CD4-positive, alpha-beta T cell (primary cell): ENCODE data around the gene DHRS1. TPM values are rescaled to one million over a fixed set of nuclear protein-coding genes. Genes with fewer than 3 reads are reported as not detected.
A peak's percentile ranks its signal among the peaks of the same experiment; 100 is the strongest.
"Not testable (repeated sequence)": the region's sequence is repeated elsewhere in the genome, so short reads cannot be mapped to it uniquely, and the experiment has no call there.

Experiments
- ATAC-seq: fragments of 200-7000 bp; cut with Tn5 transposase; one replicate; pipeline ENCODE4 v1.10.0; 2022; ENCODE audit warnings: mild to moderate bottlenecking; ENCODE audit not compliant: poor library complexity
- CTCF ChIA-PET: fragments of 350-600 bp; sonication (Branson Sonifier 250); formaldehyde crosslinking; loops from one replicate; lab custom pipeline; 2021; ENCODE audit warnings: antibody characterized with exemption, inconsistent platforms; lab: Charles Lee
- POLR2A ChIA-PET: fragments of 350-600 bp; sonication (Branson Sonifier 250); formaldehyde crosslinking; loops from one replicate; lab custom pipeline; 2021; ENCODE audit warnings: antibody characterized with exemption, inconsistent platforms; lab: Charles Lee
- DNase-seq, 14 experiments: peaks; one replicate each; pipeline ENCODE4 v3.0.0-alpha.2; 2013 to 2020; ENCODE audit warnings: mixed read lengths in 2 of 14
- H3K27ac ChIP-seq, 2 donors: one replicate each; pipeline versions ENCODE4 v1.5.1 to v1.7.0; 2013; ENCODE audit warnings: low read length in 2 of 2, low read depth in 1 of 2, mild to moderate bottlenecking in 1 of 2
- H3K27me3 ChIP-seq, 2 experiments: 1 replicate in 1 of 2; 2 replicates in 1 of 2; pipeline versions ENCODE4 v1.6.1 to v1.7.0; 2013; ENCODE audit warnings: low read length in 2 of 2, control low read depth in 1 of 2, mild to moderate bottlenecking in 1 of 2, moderate library complexity in 1 of 2; ENCODE audit not compliant: insufficient read depth in 2 of 2, control insufficient read depth in 1 of 2
- H3K36me3 ChIP-seq: one replicate; pipeline ENCODE4 v1.6.1; 2013; ENCODE audit warnings: low read length, control low read depth; ENCODE audit not compliant: insufficient read depth
- H3K4me1 ChIP-seq: one replicate; pipeline ENCODE4 v1.6.1; 2013; ENCODE audit warnings: low read length, control low read depth; ENCODE audit not compliant: insufficient read depth
- H3K4me3 ChIP-seq: one replicate; pipeline ENCODE4 v1.5.1; 2013; ENCODE audit warnings: mild to moderate bottlenecking, low read length, moderate library complexity
- H3K9me3 ChIP-seq, 2 experiments: 1 replicate in 1 of 2; 2 replicates in 1 of 2; pipeline versions ENCODE4 v1.6.1 to v1.7.0; 2013; ENCODE audit warnings: low read length in 2 of 2, mild to moderate bottlenecking in 2 of 2, control low read depth in 1 of 2, moderate library complexity in 1 of 2; ENCODE audit not compliant: control insufficient read depth in 1 of 2, insufficient read depth in 1 of 2
- H3K27ac Mint-ChIP-seq: one replicate; pipeline ENCODE4 v1.8.0; 2020; ENCODE audit warnings: mixed read lengths
- H3K27me3 Mint-ChIP-seq: one replicate; pipeline ENCODE4 v1.8.0; 2021; ENCODE audit warnings: mixed read lengths
- H3K36me3 Mint-ChIP-seq: one replicate; pipeline ENCODE4 v1.8.0; 2021; ENCODE audit warnings: low read depth, mixed read lengths
- H3K4me1 Mint-ChIP-seq: one replicate; pipeline ENCODE4 v1.8.0; 2021; ENCODE audit warnings: low read depth, mixed read lengths
- H3K4me3 Mint-ChIP-seq: one replicate; pipeline ENCODE4 v1.8.0; 2020; ENCODE audit warnings: mild to moderate bottlenecking, mixed read lengths
- H3K9me3 Mint-ChIP-seq: one replicate; pipeline ENCODE4 v1.8.0; 2020; ENCODE audit warnings: mixed read lengths
- CTCF ChIP-seq: fragments of 200-600 bp; IDR thresholded peaks from one replicate; pipeline ENCODE4 v1.8.0; 2022; ENCODE audit warnings: antibody characterized with exemption, mild to moderate bottlenecking
- intact Hi-C, 2 experiments: fragments of 100-400 bp; cut with DNase I in 1 of 2; cut with micrococcal nuclease in 1 of 2; formaldehyde crosslinking; loops; one replicate each; pipeline versions ENCODE4 v1.15.1 to v1.9.0; 2023 to 2025; cut with DNase I, micrococcal nuclease
- total RNA-seq, 174 experiments: library from RNA in 2 of 174; stranded (reverse) in 2 of 174; gene quantifications; one replicate each; pipeline ENCODE4 v1.2.3 and lab custom pipeline; 2021 to 2026

DHRS1 gene
- total RNA-seq, 2 experiments from 2014 or later, result 21.5 to 23.5 TPM

GRCh38 chr14:24247422-24247821, 52.2 kb downstream of the DHRS1 start:
- peak overlapping the region; percentile 43 for H3K4me3 Mint-ChIP-seq
- no peak for TF ChIP-seq CTCF
- H3K27ac Mint-ChIP-seq, result peak overlapping the region; percentile 78
- CTCF ChIA-PET, result interaction anchor here (0.6 to 7.3 kb wide), 6 partner anchors 24 to 86 kb away, joined by 3 to 90 read pairs (median 8); partner anchors contain the start of genes CIDEB, DHRS1, MDP1 and NOP9
- H3K36me3 Mint-ChIP-seq, result peaks cover 13% of the 10 kb centered on the region
- peaks cover 37% of the 10 kb centered on the region for H3K4me1 Mint-ChIP-seq
- ATAC-seq (no peak), DNase-seq (peak in 1 of 14 experiments; percentile 17)
- POLR2A ChIA-PET, result interaction anchor here (1.0 to 2.6 kb wide), 7 partner anchors 18 to 183 kb away, joined by 3 to 17 read pairs (median 7); partner anchors contain the start of genes CBLN3, CHMP4A, DCAF11 and IRF9
- peaks cover 8% of the 10 kb centered on the region for H3K36me3 ChIP-seq
- peaks cover 26% of the 10 kb centered on the region for H3K4me1 ChIP-seq
- no peaks in the 10 kb centered on the region for H3K9me3 ChIP-seq
- H3K27me3 ChIP-seq, result no peaks in the 10 kb centered on the region
- no peak overlapping the region for H3K27ac ChIP-seq
- intact Hi-C loops, result no loop called here
- H3K27me3 Mint-ChIP-seq, result no peaks in the 10 kb centered on the region
- H3K9me3 Mint-ChIP-seq, result no peaks in the 10 kb centered on the region
- no peak overlapping the region for H3K4me3 ChIP-seq

DNA sequence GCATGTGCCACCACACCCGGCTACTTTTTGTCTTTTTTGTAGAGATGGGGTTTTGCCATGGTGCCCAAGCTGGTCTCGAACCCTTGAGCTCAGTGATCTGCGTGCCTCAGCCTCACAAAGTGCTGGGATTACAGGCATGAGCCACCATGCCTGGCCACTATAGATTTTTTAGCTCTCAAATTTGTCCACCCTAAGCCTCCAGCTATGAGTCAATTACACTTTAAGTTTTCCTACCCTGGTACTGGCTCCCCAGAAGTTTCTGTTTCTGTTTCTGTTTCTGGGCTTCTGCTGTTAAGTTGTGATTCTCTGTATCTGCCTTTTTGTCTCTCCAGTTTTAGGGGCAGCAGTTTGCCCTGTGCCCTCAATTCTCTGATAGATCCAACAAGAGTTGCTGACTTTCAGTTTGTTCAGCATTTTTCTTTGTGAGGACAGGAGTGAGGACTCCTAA, 52.8 kb downstream of the DHRS1 start:
- Mint-ChIP-seq H3K9me3 (no peaks in the 10 kb centered on the region), H3K36me3 (peaks cover 19% of the 10 kb centered on the region), H3K4me3 (peak overlapping the region; percentile 83), H3K4me1 (peaks cover 43% of the 10 kb centered on the region), H3K27me3 (no peaks in the 10 kb centered on the region), H3K27ac (peak overlapping the region; percentile 78)
- no peak overlapping the region for H3K4me3 ChIP-seq
- ATAC-seq (no peak), DNase-seq (peak in 4 of 14 experiments; percentile 33 to 79 (median 52))
- H3K27ac ChIP-seq, result peak overlapping the region; percentile 8 to 17
- H3K27me3 ChIP-seq, result no peaks in the 10 kb centered on the region
- intact Hi-C loops, result no loop called here
- ChIA-PET POLR2A (interaction anchor here (0.7 to 2.6 kb wide), 8 partner anchors 8 to 183 kb away, joined by 3 to 17 read pairs (median 5); partner anchors contain the start of genes CBLN3, DCAF11, IRF9 and KHNYN), CTCF (interaction anchor here (0.5 to 7.3 kb wide), 7 partner anchors 25 to 185 kb away, joined by 3 to 90 read pairs (median 7); partner anchors contain the start of genes DHRS1, MDP1, NOP9 and RABGGTA)
- no peak for TF ChIP-seq CTCF
- peaks cover 8% of the 10 kb centered on the region for H3K36me3 ChIP-seq
- peaks cover 30% of the 10 kb centered on the region for H3K4me1 ChIP-seq
- H3K9me3 ChIP-seq, result no peaks in the 10 kb centered on the region

GRCh38 chr14:24245350-24245749, 54.2 kb downstream of the DHRS1 start:
- POLR2A ChIA-PET, result interaction anchor here (0.6 to 2.6 kb wide), 4 partner anchors 26 to 50 kb away, joined by 3 to 17 read pairs (median 4); partner anchors contain the start of gene RABGGTA
- peaks cover 50% of the 10 kb centered on the region for H3K4me1 Mint-ChIP-seq
- peaks cover 13% of the 10 kb centered on the region for H3K36me3 ChIP-seq
- H3K27ac ChIP-seq, ATAC-seq, H3K27me3 ChIP-seq, H3K9me3 Mint-ChIP-seq, intact Hi-C loops, H3K9me3 ChIP-seq, H3K4me3 ChIP-seq, H3K4me3 Mint-ChIP-seq, H3K27me3 Mint-ChIP-seq: not testable (repeated sequence)
- DNase-seq, result peak in 1 of 14 experiments; percentile 16
- H3K4me1 ChIP-seq, result peaks cover 45% of the 10 kb centered on the region
- CTCF ChIA-PET, result interaction anchor here (1.0 to 7.3 kb wide), 4 partner anchors 30 to 186 kb away, joined by 4 to 90 read pairs (median 6); partner anchors contain the start of genes DHRS1, MDP1 and NOP9
- H3K36me3 Mint-ChIP-seq, result peaks cover 26% of the 10 kb centered on the region
- peak overlapping the region; percentile 84 for H3K27ac Mint-ChIP-seq
